Measurements from ENCODE around the gene ANKHD1.

The ANKHD1 gene, protein sequence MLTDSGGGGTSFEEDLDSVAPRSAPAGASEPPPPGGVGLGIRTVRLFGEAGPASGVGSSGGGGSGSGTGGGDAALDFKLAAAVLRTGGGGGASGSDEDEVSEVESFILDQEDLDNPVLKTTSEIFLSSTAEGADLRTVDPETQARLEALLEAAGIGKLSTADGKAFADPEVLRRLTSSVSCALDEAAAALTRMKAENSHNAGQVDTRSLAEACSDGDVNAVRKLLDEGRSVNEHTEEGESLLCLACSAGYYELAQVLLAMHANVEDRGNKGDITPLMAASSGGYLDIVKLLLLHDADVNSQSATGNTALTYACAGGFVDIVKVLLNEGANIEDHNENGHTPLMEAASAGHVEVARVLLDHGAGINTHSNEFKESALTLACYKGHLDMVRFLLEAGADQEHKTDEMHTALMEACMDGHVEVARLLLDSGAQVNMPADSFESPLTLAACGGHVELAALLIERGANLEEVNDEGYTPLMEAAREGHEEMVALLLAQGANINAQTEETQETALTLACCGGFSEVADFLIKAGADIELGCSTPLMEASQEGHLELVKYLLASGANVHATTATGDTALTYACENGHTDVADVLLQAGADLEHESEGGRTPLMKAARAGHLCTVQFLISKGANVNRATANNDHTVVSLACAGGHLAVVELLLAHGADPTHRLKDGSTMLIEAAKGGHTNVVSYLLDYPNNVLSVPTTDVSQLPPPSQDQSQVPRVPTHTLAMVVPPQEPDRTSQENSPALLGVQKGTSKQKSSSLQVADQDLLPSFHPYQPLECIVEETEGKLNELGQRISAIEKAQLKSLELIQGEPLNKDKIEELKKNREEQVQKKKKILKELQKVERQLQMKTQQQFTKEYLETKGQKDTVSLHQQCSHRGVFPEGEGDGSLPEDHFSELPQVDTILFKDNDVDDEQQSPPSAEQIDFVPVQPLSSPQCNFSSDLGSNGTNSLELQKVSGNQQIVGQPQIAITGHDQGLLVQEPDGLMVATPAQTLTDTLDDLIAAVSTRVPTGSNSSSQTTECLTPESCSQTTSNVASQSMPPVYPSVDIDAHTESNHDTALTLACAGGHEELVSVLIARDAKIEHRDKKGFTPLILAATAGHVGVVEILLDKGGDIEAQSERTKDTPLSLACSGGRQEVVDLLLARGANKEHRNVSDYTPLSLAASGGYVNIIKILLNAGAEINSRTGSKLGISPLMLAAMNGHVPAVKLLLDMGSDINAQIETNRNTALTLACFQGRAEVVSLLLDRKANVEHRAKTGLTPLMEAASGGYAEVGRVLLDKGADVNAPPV (N-terminal part only)

DNA sequence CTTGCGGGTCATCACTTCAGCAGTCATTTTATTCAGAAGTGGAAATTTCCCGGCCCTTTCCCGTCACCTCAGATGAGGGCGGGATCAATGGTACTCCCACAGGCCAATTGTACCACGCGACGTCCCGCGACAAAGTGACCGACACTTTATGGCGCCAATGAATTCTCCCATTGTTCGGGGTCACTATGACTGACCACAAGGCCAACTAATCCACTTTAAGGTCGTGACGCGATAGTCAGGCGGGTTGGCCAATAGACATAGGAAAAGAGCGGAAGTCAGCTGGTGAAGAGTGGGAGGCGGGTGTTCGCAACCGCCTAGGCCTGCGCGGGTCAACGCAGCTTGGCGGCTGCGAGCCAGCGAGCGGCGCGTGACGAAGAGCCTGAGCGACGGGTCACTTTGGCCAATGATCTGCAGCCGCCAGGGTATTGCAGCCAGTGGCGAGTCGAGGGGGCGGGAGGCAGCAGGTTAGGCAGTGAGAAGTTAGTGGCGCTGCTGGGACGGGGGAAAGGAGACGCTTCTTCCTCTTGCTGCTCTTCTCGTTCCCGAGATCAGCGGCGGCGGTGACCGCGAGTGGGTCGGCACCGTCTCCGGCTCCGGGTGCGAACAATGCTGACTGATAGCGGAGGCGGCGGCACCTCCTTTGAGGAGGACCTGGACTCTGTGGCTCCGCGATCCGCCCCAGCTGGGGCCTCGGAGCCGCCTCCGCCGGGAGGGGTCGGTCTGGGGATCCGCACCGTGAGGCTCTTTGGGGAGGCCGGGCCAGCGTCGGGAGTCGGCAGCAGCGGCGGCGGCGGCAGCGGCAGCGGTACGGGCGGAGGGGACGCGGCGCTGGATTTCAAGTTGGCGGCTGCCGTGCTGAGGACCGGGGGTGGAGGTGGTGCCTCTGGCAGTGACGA lies at the start of gene ANKHD1:
TSS of gene ANKHD1 (plus strand) at position 472 of the 896 bp plus-strand sequence. CDS start at position 607, 135 bp downstream.
- H3K27me3 ChIP-seq (ENCODE audit: insufficient read depth, low read length): no peaks in the 10 kb centered on the region

DNA sequence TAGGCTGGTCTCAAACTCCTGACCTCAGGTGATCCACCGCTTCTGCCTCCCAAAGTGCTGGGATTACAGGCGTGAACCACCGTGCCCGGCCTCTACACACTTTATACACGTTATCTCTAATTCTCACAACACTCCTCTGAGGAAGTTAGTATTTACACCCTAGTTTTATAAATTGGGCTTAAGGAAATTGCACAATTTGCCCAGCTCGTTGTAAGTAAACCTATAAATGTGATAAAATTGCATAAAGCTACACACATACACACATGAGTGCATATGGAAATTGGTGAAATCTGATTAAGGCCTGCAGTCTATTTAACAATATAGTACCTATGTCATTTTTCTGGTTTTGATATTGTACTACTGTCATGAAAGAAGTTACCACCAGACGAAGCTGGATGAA lies 46.1 kb upstream of the ANKHD1 start:
- Histone ChIP-seq H3K4me3 (ENCODE audit: low read length) (no peak overlapping the region), H3K27me3 (ENCODE audit: insufficient read depth, low read length) (peaks cover under 1% of the 10 kb centered on the region), H3K4me1 (ENCODE audit: insufficient read depth, low read length) (no peaks in the 10 kb centered on the region), H3K9me3 (ENCODE audit: low read length) (no peaks in the 10 kb centered on the region), H3K36me3 (ENCODE audit: insufficient read depth, low read length) (no peaks in the 10 kb centered on the region), H2AFZ (ENCODE audit: low read depth, low read length) (no peak overlapping the region)

More for the DNA sequence above, at the start of gene ANKHD1:
- Histone ChIP-seq H2AFZ (ENCODE audit: low read depth, low read length) (peak within 1 kb of the TSS; percentile 26), H3K9me3 (ENCODE audit: low read length) (no peaks in the 10 kb centered on the region), H3K36me3 (ENCODE audit: insufficient read depth, low read length) (peaks cover 13% of the 10 kb centered on the region), H3K4me3 (ENCODE audit: low read length) (peak within 1 kb of the TSS; percentile 90), H3K4me1 (ENCODE audit: insufficient read depth, low read length) (peaks cover 16% of the 10 kb centered on the region)

DNA sequence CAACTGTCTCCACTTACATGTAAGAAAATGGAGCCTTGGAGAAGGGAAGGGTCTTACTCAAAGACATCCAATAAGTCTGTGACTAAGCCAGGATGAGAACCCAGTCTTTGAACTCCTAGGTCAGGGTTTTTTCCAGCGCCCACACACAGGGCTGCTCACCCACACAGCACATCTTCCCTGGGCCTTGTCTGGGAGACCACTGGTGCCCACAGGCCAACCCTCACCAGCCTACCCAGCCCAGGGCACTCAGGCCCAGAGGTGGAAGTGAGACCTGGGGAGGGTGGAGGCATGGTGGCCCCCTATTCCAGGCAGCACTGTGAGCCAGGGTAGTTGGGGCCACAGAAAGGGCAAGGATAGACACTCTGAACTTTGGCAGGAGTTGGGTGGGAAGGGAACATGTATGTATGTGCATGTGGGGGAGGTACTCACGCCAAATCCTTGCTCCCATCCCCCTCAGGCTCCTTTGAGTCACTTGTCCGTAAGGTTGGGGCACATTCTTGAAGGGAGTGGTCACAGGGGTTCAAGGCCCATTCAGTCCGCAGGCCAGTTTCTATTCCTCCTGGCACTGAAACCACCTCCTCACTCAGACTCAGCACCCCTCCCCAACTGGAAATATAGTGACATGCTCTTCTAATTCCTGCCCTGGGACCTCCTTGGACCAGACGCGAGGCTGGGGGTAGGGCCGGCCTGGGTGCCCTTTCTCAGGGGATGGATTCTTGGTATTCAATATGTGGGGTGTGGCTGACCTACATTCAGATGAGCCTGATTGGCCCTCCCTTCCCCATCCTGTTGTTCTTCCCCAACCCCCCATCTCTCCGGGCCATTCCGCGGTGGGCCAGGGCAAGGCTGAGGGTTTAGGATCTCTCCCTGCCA lies 44.5 kb upstream of the ANKHD1 start:
- Histone ChIP-seq H3K4me1 (ENCODE audit: insufficient read depth, low read length) (no peaks in the 10 kb centered on the region), H2AFZ (ENCODE audit: low read depth, low read length) (peak overlapping the region; percentile 46), H3K36me3 (ENCODE audit: insufficient read depth, low read length) (no peaks in the 10 kb centered on the region), H3K4me3 (ENCODE audit: low read length) (peak overlapping the region; percentile 21), H3K9me3 (ENCODE audit: low read length) (no peaks in the 10 kb centered on the region), H3K27me3 (ENCODE audit: insufficient read depth, low read length) (no peaks in the 10 kb centered on the region)

DNA sequence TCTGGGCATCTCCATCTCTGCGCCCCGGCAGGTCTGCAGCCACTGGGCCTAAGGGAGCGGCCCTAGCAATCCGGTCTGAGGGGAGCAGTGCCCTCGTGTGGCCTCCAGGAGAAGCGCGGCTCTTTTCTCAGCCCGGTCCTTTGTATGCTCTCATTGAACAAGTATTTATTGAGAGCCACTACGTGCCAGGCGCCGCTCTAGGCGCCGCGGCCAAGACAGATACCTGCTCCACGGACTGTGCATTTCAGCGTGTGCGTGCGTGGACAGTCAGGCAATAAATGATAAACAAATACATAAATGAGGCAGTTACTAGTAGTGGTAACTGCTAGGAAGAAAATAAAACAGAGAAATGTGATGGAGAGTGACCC lies 43.9 kb upstream of the ANKHD1 start:
- H2AFZ ChIP-seq (ENCODE audit: low read depth, low read length): peak overlapping the region; percentile 46
- H3K4me3 ChIP-seq (ENCODE audit: low read length): peak overlapping the region; percentile 21
- H3K9me3 ChIP-seq (ENCODE audit: low read length): no peaks in the 10 kb centered on the region
- no peaks in the 10 kb centered on the region for H3K27me3 ChIP-seq (ENCODE audit: insufficient read depth, low read length)
- no peaks in the 10 kb centered on the region for H3K36me3 ChIP-seq (ENCODE audit: insufficient read depth, low read length)
- no peaks in the 10 kb centered on the region for H3K4me1 ChIP-seq (ENCODE audit: insufficient read depth, low read length)

DNA sequence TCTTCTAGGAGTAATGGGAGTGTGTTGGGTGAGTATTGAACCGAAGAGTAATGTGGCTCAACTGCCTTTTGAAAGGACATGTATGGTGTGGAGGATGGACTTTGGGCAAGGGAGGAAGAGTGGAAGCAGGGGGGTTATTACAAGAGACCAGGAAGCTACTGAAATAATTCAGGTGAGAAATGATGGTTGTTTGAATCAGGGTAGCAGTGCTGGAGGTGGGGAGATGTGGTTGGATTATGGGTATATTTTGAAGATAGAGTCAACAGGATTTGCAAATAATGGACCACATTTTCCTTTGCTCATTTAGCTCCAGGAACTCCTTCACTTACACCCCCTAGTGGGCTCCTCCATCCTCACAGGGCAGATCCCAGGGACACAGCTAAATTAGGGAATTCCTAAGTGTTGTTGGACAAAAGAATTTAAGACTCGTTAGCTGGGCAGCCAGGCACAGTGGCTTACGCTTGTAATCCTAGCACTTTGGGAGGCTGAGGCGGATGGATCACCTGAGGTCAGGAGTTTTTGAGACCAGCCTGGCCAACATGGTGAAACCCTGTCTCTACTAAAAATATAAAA lies 42.8 kb upstream of the ANKHD1 start:
- Histone ChIP-seq H3K36me3 (ENCODE audit: insufficient read depth, low read length) (no peaks in the 10 kb centered on the region), H3K27me3 (ENCODE audit: insufficient read depth, low read length) (no peaks in the 10 kb centered on the region), H3K9me3 (ENCODE audit: low read length) (no peaks in the 10 kb centered on the region), H2AFZ (ENCODE audit: low read depth, low read length) (no peak overlapping the region), H3K4me3 (ENCODE audit: low read length) (no peak overlapping the region), H3K4me1 (ENCODE audit: insufficient read depth, low read length) (no peaks in the 10 kb centered on the region)

DNA sequence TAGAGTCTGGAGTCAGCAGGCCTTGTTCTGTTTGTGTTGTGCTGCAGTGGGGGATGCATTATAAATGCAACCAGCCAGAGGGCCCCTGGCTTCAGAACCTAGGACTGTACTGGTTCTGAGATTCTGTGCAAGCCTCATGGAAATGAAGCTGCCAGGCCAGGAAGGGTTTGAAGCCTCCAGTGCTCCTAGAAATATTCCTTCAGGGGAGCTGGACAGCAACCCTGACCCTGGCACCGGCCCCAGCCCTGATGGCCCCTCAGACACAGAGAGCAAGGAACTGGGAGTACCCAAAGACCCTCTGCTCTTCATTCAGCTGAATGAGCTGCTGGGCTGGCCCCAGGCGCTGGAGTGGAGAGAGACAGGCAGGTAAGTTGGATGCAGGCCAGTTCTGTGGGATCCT lies 41.5 kb upstream of the ANKHD1 start, which contains the start of gene SLC4A9:
TSS of gene SLC4A9 (plus strand) at position 94 of the 400 bp plus-strand sequence. CDS start at position 137, 43 bp downstream.
- H2AFZ ChIP-seq (ENCODE audit: low read depth, low read length): no peak within 1 kb of the TSS
- no peaks in the 10 kb centered on the region for H3K27me3 ChIP-seq (ENCODE audit: insufficient read depth, low read length)
- no peaks in the 10 kb centered on the region for H3K36me3 ChIP-seq (ENCODE audit: insufficient read depth, low read length)
- H3K4me3 ChIP-seq (ENCODE audit: low read length): no peak within 1 kb of the TSS
- H3K9me3 ChIP-seq (ENCODE audit: low read length): no peaks in the 10 kb centered on the region
- H3K4me1 ChIP-seq (ENCODE audit: insufficient read depth, low read length): no peaks in the 10 kb centered on the region

DNA sequence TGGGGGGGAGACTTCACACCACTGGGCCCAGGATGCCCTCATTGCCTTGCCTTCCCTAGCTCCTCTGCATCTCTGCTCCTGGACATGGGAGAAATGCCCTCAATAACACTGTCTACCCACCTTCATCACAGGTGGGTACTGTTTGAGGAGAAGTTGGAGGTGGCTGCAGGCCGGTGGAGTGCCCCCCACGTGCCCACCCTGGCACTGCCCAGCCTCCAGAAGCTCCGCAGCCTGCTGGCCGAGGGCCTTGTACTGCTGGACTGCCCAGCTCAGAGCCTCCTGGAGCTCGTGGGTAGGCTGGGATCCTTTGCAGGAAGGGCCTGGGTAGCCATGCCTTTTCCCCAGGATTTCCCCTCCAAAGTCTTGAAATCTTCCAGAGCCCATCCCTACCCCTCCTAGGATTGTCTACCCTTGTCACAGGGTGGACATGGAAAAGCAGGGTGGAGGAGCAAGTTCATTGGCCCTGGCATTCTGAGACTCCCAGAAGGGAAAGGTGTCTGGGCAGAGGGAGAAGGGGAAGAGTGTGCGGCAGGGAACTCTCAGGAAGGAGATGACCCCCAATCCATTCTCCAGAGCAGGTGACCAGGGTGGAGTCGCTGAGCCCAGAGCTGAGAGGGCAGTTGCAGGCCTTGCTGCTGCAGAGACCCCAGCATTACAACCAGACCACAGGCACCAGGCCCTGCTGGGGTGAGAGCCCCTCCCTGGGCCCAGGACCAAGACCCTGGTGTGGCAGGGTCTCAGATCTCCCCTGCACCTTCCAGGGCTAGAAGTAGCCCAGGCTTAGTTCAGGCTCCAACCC lies 40.8 kb upstream of the ANKHD1 start:
- Histone ChIP-seq H3K27me3 (ENCODE audit: insufficient read depth, low read length) (no peaks in the 10 kb centered on the region), H3K4me3 (ENCODE audit: low read length) (no peak overlapping the region), H2AFZ (ENCODE audit: low read depth, low read length) (no peak overlapping the region), H3K4me1 (ENCODE audit: insufficient read depth, low read length) (no peaks in the 10 kb centered on the region), H3K9me3 (ENCODE audit: low read length) (no peaks in the 10 kb centered on the region), H3K36me3 (ENCODE audit: insufficient read depth, low read length) (no peaks in the 10 kb centered on the region)

DNA sequence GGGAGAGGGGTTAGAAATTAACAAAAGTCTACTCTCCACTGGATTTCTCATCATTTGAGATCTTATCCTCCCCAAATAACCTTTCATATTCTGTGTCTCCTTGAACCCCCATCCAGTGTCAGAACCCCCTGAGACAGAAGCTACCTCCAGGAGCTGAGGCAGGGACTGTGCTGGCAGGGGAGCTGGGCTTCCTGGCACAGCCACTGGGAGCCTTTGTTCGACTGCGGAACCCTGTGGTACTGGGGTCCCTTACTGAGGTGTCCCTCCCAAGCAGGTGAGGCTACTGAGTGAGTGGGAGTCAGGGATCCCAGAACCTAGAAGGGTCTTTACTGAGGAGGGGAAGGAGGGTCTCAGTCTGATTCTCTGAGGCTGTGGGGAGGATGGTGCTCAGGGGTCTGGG lies 39.7 kb upstream of the ANKHD1 start:
- Histone ChIP-seq H3K9me3 (ENCODE audit: low read length) (no peaks in the 10 kb centered on the region), H3K4me1 (ENCODE audit: insufficient read depth, low read length) (no peaks in the 10 kb centered on the region), H2AFZ (ENCODE audit: low read depth, low read length) (no peak overlapping the region), H3K36me3 (ENCODE audit: insufficient read depth, low read length) (no peaks in the 10 kb centered on the region), H3K4me3 (ENCODE audit: low read length) (no peak overlapping the region), H3K27me3 (ENCODE audit: insufficient read depth, low read length) (no peaks in the 10 kb centered on the region)

DNA sequence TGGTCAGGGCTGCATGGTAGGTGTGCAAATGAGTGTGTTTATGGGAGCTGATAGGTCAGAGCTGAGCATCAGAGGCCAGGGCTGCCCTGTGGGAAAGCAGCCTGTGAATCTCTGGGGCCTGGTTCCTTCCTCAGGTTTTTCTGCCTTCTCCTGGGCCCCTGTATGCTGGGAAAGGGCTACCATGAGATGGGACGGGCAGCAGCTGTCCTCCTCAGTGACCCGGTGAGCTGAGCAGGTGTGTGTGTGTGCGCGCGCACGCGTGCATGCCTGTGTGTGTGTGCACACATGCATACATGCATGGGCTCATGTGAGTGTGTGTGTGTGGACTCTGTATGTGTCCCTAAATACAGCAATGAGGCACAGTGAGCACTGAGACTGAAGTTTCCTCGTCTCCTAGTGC lies 39.3 kb upstream of the ANKHD1 start:
- no peaks in the 10 kb centered on the region for H3K27me3 ChIP-seq (ENCODE audit: insufficient read depth, low read length)
- no peaks in the 10 kb centered on the region for H3K4me1 ChIP-seq (ENCODE audit: insufficient read depth, low read length)
- no peak overlapping the region for H2AFZ ChIP-seq (ENCODE audit: low read depth, low read length)
- no peak overlapping the region for H3K4me3 ChIP-seq (ENCODE audit: low read length)
- H3K36me3 ChIP-seq (ENCODE audit: insufficient read depth, low read length): no peaks in the 10 kb centered on the region
- H3K9me3 ChIP-seq (ENCODE audit: low read length): no peaks in the 10 kb centered on the region

DNA sequence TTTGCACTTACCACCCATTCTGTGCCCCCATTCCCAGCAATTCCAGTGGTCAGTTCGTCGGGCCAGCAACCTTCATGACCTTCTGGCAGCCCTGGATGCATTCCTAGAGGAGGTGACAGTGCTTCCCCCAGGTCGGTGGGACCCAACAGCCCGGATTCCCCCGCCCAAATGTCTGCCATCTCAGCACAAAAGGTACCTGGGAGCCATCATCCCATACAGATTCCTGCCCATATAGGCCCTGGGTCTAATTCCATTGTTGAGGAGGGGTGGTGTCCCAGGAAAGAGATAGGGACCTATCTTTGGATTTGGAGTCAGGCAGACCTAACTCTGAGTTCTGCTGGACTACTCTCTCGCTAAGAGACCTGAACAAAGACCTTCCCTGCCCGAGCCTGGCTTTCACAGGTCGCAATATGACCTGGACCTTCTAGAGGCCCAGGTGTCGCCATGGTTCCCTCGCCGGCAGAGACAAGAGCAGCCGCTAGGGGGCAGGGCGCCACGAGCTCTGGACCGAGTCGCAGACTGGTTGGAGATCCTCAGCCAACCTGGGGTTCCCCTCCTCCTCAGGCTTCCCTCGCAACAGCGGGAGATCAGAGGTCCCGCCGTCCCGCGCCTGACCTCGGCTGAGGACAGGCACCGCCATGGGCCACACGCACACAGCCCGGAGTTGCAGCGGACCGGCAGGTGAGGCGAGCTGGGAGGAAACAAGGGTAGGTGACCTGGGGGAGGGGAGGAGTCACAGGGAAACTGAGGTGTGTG lies 38.6 kb upstream of the ANKHD1 start:
- Histone ChIP-seq H3K9me3 (ENCODE audit: low read length) (no peaks in the 10 kb centered on the region), H3K4me3 (ENCODE audit: low read length) (no peak overlapping the region), H3K27me3 (ENCODE audit: insufficient read depth, low read length) (no peaks in the 10 kb centered on the region), H2AFZ (ENCODE audit: low read depth, low read length) (no peak overlapping the region), H3K36me3 (ENCODE audit: insufficient read depth, low read length) (no peaks in the 10 kb centered on the region), H3K4me1 (ENCODE audit: insufficient read depth, low read length) (no peaks in the 10 kb centered on the region)
